Small intestine (tissue), 7 donors: ENCODE data around the gene TIMP3. TPM values are rescaled to one million over a fixed set of nuclear protein-coding genes. Genes with fewer than 3 reads are reported as not detected.

Experiments used
- DNase-seq, 2 donors: peaks; one replicate each; pipeline versions ENCODE4 v3.0.0 to v3.0.0-alpha.2; 2013
- FAIRE-seq: peaks from 2 replicates; lab custom pipeline; 2012; peaks lifted over from hg19 to GRCh38; lab: Jason Lieb, UNC
- H3K27ac ChIP-seq, 3 donors: one replicate each; pipeline ENCODE4 v1.5.1; 2013; ENCODE audit warnings: low read length in 2 of 3, mild to moderate bottlenecking in 2 of 3, control low read depth in 1 of 3, inconsistent platforms in 1 of 3, low read depth in 1 of 3, moderate library complexity in 1 of 3
- H3K27me3 ChIP-seq, 3 donors: one replicate each; pipeline ENCODE4 v1.6.1; 2013; ENCODE audit warnings: low read length in 3 of 3, inconsistent platforms in 1 of 3; ENCODE audit not compliant: control insufficient read depth in 3 of 3, insufficient read depth in 3 of 3
- H3K36me3 ChIP-seq, 3 donors: one replicate each; pipeline ENCODE4 v1.6.1; 2013; ENCODE audit warnings: low read length in 3 of 3, inconsistent platforms in 1 of 3, low read depth in 1 of 3, mild to moderate bottlenecking in 1 of 3, moderate library complexity in 1 of 3; ENCODE audit not compliant: control insufficient read depth in 3 of 3, insufficient read depth in 2 of 3
- H3K4me1 ChIP-seq, 3 donors: one replicate each; pipeline ENCODE4 v1.6.1; 2013; ENCODE audit warnings: low read length in 2 of 3, inconsistent platforms in 1 of 3, low read depth in 1 of 3, mild to moderate bottlenecking in 1 of 3, moderate library complexity in 1 of 3; ENCODE audit not compliant: control insufficient read depth in 3 of 3, insufficient read depth in 2 of 3
- H3K4me3 ChIP-seq, 3 donors: one replicate each; pipeline ENCODE4 v1.5.1; 2013; ENCODE audit warnings: low read length in 3 of 3, control low read depth in 1 of 3, inconsistent platforms in 1 of 3, low read depth in 1 of 3, mild to moderate bottlenecking in 1 of 3, moderate library complexity in 1 of 3
- H3K9me3 ChIP-seq, 2 donors: one replicate each; pipeline ENCODE4 v1.6.1; 2013; ENCODE audit warnings: low read depth in 1 of 2, low read length in 1 of 2; ENCODE audit not compliant: control insufficient read depth in 2 of 2, insufficient read depth in 1 of 2
- WGBS, 3 donors: extraction: QIAGEN DNeasy Blood & Tissue Kit; methylation state at CpG; one replicate each; pipeline ENCODE4 v1.1.7; 2013; 5-methylcytosine and 5-hydroxymethylcytosine counted together
- polyA plus RNA-seq, 4 donors: library from polyadenylated mRNA; stranded (reverse) in 3 of 4; unstranded in 1 of 4; fragments of 200-250 nt in 3 of 4; fragments of 120-200 nt in 1 of 4; gene quantifications; one replicate each; pipeline versions ENCODE4 v1.2.1 to v1.2.3, GENCODE V29; 2013
- donor health status: healthy with polysubstance abuse.
- donor health status: control.
- donor health status: control.
- donor health status: Bipolar disorder and iron deficiency.
- donor health status: healthy.

The TIMP3 gene
- polyA plus RNA-seq, 4 donors, result 1.8 to 118 (median 14.9) TPM

DNA sequence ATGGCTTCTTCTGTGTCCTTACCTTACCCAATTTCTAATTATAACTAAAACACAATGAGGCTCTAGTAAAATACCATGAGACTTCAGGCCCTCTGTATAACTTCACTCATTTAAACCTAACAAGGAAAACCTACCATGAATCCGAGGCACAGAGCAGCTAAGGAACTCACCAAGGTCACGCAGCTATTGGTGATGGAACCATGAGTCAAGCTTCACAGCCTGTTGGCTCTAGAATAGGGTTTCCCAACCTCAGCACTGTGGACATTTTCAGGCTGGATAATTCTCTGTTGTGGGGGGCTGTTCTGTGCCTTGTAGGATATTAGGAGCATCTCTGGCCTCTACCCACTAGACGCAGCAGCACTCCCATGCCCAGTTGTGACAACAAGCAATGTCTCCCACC is 75.7 kb downstream of the TIMP3 start:
- H3K4me1 ChIP-seq, result peaks cover 0 to 17% (median 0%) of the 10 kb centered on the region in 3 donors
- FAIRE-seq (no peak), DNase-seq (no peak)
- H3K27ac ChIP-seq, result no peak overlapping the region
- no peaks in the 10 kb centered on the region for H3K36me3 ChIP-seq
- no peaks in the 10 kb centered on the region for H3K9me3 ChIP-seq
- H3K27me3 ChIP-seq, result no peaks in the 10 kb centered on the region
- WGBS, 3 donors, result 80 to 93% (median 82%) methylated on average over 3 of the region's 3 CpGs
- H3K4me3 ChIP-seq, result no peak overlapping the region

DNA sequence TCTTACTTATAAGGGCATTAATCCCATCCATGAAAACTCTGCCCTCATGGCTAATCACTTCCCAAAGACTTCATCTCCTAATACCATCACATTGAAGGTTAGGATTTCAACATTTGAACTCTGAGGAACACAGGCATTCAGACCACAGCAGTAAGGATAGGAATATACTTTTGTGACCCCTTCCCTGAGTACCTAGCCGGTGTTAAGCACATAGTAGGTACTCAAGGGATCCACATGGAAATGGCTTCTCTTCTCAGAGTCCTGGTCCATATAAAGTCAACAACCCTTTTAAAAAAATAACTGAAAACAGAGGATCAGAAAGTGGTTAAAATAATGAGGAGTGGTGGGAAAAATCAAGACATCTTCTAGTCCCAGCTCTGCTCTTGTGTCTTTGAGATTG is 78.0 kb downstream of the TIMP3 start:
- no peak for FAIRE-seq

DNA sequence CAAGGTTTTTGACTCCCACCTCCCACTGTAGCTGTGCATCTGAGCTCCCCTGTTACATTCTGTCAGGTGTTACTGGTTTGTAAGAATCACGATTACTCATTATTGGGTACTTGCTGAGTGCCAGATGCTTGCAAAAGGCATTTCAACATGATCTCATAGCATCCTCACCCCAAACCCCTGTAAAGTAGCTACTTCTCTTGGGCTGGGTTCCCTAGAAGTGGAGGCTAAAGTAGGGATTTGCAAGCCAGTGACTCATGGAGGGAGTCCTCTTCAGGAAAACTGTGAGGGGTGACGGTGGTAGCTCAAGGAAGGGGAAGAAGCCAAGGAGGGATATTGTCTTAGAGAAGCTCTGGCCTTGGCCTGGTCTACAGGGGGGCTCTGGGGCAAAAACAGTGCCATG is 78.6 kb downstream of the TIMP3 start:
- Histone ChIP-seq H3K4me3 (no peak overlapping the region), H3K27ac (no peak overlapping the region), H3K9me3 (no peaks in the 10 kb centered on the region), H3K36me3 (no peaks in the 10 kb centered on the region), H3K4me1 (peaks cover 0 to 14% (median 0%) of the 10 kb centered on the region in 3 donors), H3K27me3 (no peaks in the 10 kb centered on the region)
- no peak for FAIRE-seq
- 60 to 79% (median 76%) methylated on average over 1 to 2 of the region's 2 CpGs for WGBS, 3 donors
- no peak for DNase-seq

More for the DNA sequence above, 78.0 kb downstream of the TIMP3 start:
- 55 to 75% (median 70%) methylated on average over 1 of the region's 1 CpG for WGBS, 3 donors
- no peak for DNase-seq
- H3K36me3 ChIP-seq, result no peaks in the 10 kb centered on the region
- H3K27me3 ChIP-seq, result no peaks in the 10 kb centered on the region
- no peaks in the 10 kb centered on the region for H3K9me3 ChIP-seq
- H3K4me3 ChIP-seq, result no peak overlapping the region
- H3K27ac ChIP-seq, result no peak overlapping the region
- H3K4me1 ChIP-seq, result peaks cover 0 to 17% (median 0%) of the 10 kb centered on the region in 3 donors

DNA sequence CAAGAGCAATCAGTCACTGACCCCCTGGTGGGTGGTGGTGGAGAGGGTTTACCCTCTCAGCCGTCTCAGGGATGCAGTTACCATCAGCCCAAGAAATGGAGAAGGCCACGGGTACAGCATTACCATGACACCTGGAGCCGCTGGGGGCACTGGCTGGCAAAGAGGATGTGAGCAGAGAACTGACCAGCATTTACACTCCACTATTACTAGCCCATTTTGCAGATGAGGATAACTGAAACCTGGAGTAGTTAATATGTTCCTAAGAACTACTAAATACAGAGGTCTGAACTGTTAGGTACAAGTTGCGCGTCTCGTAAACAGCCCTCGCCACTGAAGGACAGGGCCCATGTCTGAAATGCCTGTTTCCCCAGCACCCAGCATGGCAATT is 79.0 kb downstream of the TIMP3 start:
- 79 to 85% (median 83%) methylated on average over 7 of the region's 7 CpGs for WGBS, 3 donors
- DNase-seq (no peak), FAIRE-seq (no peak)
- H3K9me3 ChIP-seq, result no peaks in the 10 kb centered on the region
- H3K4me3 ChIP-seq, result no peak overlapping the region
- H3K36me3 ChIP-seq, result no peaks in the 10 kb centered on the region
- no peaks in the 10 kb centered on the region for H3K27me3 ChIP-seq
- H3K4me1 ChIP-seq, result peaks cover 0 to 13% (median 0%) of the 10 kb centered on the region in 3 donors
- H3K27ac ChIP-seq, result peak overlapping the region in 1 of 3 donors; percentile 25

DNA sequence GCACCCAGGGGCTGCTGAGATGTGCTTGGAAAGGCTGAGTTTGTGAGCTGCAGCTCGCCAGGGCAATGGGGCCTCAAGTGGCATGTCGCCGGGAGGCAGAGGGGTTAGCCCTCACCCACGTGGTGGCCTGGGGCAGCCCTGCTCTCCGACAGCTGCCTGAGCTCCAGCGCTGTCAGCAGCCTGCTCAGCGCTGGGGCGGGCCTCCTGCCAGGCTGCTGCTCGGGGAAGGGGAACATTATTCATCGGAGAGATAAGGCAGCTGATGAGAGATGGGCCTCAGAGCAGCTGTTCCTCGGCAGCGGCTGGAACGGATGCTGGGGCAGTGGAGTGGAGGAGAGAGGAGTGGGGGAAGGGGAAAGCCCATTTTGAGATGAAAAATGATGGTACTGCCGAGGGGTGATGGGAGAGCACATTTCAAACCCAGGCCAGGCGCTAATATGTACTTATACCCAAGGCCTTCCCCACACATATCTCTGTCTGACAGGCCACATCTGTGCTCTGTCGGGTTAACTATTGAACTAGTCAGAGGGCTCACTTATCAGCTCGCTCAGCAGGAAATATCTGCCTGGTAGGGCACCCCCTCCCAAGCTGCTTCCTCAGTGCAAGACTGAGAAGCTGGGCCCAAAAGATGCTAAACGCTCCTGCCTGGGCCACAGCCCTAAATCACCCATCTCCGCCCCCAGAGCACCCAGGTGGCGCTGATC is 79.5 kb downstream of the TIMP3 start:
- Histone ChIP-seq H3K9me3 (no peaks in the 10 kb centered on the region), H3K4me3 (no peak overlapping the region), H3K4me1 (peaks cover 0 to 13% (median 0%) of the 10 kb centered on the region in 3 donors), H3K36me3 (no peaks in the 10 kb centered on the region), H3K27me3 (no peaks in the 10 kb centered on the region), H3K27ac (peak overlapping the region in 2 of 3 donors; percentile 17 to 25)
- DNase-seq (peak; percentile 6 to 70), FAIRE-seq (no peak)
- 12 to 20% (median 17%) methylated on average over 20 of the region's 20 CpGs for WGBS, 3 donors

DNA sequence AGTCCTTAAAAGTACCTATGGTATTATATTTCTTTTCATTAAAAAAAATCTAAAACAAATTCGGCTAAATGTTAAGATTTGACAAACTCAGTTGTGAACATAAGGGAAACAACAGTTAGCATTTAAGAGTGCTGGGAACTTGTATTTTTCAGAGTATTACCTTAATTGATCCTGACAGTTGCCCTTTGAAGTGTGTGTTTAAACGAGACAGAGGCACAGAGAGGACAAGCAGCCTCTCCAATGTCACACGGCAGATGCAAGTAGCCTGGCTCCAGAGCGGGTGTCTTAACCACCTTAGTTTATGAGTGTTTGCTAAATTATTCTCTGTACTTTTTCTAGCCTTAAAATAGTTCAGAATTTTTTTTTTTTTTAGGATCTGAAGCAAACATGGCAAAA is 80.9 kb downstream of the TIMP3 start:
- Histone ChIP-seq H3K36me3 (no peaks in the 10 kb centered on the region), H3K27me3 (no peaks in the 10 kb centered on the region), H3K9me3 (no peaks in the 10 kb centered on the region), H3K27ac (no peak overlapping the region), H3K4me3 (no peak overlapping the region), H3K4me1 (peaks cover 0 to 13% (median 0%) of the 10 kb centered on the region in 3 donors)
- FAIRE-seq, result no peak
- no peak for DNase-seq
- WGBS, 3 donors, result 52 to 76% (median 67%) methylated on average over 4 of the region's 4 CpGs

DNA sequence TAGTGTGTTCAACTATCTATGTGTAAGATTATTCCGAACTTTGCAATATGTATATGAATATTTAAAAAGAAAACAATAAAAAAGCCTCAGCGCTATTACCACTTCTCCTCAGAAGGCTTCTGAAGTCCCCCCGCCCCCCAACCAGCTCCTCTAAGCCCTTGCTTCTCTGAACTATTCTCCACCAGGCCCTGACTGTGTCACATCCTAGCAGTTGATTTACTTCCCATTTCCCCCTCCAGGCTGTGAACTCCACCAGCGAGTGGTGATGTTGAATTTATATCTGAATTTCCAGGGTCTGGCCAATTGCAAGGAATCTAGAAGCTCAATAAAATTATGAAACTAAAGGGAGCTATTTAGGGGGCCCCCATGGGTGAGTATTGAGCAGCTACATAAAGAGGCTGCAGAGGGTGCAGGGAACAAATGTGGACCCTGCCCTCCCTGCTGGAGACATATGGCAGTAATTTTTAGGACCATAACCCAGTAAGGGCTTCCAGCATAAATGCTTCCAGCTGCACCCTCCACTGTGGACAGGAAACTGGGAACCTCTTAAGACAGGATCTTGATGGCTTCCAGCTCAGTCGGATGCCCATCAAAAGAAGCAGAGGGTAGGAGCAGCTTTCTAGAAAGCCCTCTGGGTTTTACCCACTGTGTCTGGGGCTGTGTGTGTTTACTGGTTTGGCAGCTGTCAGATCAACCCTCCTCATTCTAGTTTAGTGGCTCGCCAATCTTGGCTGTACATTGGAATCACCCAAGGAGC is 81.4 kb downstream of the TIMP3 start:
- Histone ChIP-seq H3K36me3 (no peaks in the 10 kb centered on the region), H3K9me3 (no peaks in the 10 kb centered on the region), H3K4me1 (peaks cover 0 to 13% (median 0%) of the 10 kb centered on the region in 3 donors), H3K27me3 (no peaks in the 10 kb centered on the region), H3K4me3 (no peak overlapping the region), H3K27ac (no peak overlapping the region)
- DNase-seq, result no peak
- 80 to 85% (median 81%) methylated on average over 6 of the region's 6 CpGs for WGBS, 3 donors
- FAIRE-seq, result no peak

DNA sequence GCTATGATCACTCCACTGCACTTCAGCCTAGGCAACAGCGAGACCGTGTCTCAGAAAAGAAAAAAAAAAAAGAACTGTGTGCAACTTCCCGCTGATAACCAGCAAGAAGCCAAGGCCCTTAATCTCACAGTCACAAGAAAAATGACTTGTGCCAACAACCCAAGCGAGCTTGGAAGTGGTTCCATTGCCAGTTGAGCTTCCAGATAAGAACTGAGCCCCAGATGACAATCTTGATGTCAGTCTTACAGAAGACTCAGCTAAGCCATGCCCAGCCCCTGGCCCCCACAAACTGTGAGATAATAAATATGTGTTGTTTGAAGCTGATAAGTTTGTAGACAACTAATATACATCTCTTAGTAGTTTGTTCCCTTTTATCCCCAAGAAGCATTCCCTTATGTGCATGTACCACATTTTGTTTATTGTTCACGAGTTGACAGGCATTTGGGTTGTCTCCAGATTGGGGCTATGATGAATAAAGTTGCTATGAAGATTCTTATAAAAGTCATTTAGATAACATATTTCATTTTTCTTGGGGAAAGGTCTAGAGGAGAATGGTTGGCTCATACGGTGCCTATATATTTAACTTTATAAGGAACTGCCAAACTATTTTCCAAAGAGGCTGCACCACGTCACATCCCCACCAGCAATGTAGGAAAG is 85.9 kb downstream of the TIMP3 start:
- DNase-seq (no peak), FAIRE-seq (no peak)
- H3K36me3 ChIP-seq, result no peaks in the 10 kb centered on the region
- H3K27ac ChIP-seq, result no peak overlapping the region
- WGBS, 3 donors, result 68 to 75% (median 72%) methylated on average over 7 of the region's 7 CpGs
- H3K4me3 ChIP-seq, result no peak overlapping the region
- H3K4me1 ChIP-seq, result no peaks in the 10 kb centered on the region
- no peaks in the 10 kb centered on the region for H3K27me3 ChIP-seq
- no peaks in the 10 kb centered on the region for H3K9me3 ChIP-seq
